ENCODE measurements around the gene ZDHHC11B.
"Not testable (repeated sequence)": the region's sequence is repeated elsewhere in the genome, so short reads cannot be mapped to it uniquely, and the experiment has no call there.

- not testable (repeated sequence) for TF ChIP-seq KDM1A (CRISPR knock-in tag; IDR thresholded peaks at IDR 0.05); EHMT2 (IDR thresholded peaks at IDR 0.05; ENCODE audit: borderline replicate concordance, low read depth, low read length); CEBPB (IDR thresholded peaks at IDR 0.05; ENCODE audit: borderline replicate concordance, low read depth, low read length)
Measured at GRCh38 chr5:748011-748980, 36.2 kb downstream of the ZDHHC11B start.
